ENCODE data around the gene HMBS. TPM values are rescaled to one million over a fixed set of nuclear protein-coding genes. Genes with fewer than 3 reads are reported as not detected.
"Not testable (repeated sequence)": the region's sequence is repeated elsewhere in the genome, so short reads cannot be mapped to it uniquely, and the experiment has no call there.

HMBS gene
- total RNA-seq, 2 donors from 2014 or later: 31.6 to 42.5 TPM

- no peaks in the 10 kb centered on the region for H3K9me3 Mint-ChIP-seq
- DNase-seq (no peak), ATAC-seq (replicated peaks in 1 of 2) (no peak)
- H3K4me3 Mint-ChIP-seq: peak overlapping the region; percentile 85 to 92
- H3K27me3 Mint-ChIP-seq (ENCODE audit: low read depth): no peaks in the 10 kb centered on the region
- H3K27ac Mint-ChIP-seq: no peak overlapping the region
- peaks cover 60% of the 10 kb centered on the region for H3K4me1 Mint-ChIP-seq (ENCODE audit: low read depth)
- H3K36me3 Mint-ChIP-seq (ENCODE audit: insufficient read depth in 2 of 2): peaks cover 16 to 18% of the 10 kb centered on the region in 2 donors
Observed at GRCh38 chr11:119099711-119100110, 15.0 kb downstream of the HMBS start.

- DNase-seq (no peak), ATAC-seq (replicated peaks in 1 of 2) (no peak)
- Mint-ChIP-seq H3K4me3 (peak overlapping the region; percentile 85 to 92), H3K27me3 (ENCODE audit: low read depth) (no peaks in the 10 kb centered on the region), H3K4me1 (ENCODE audit: low read depth) (peaks cover 64% of the 10 kb centered on the region), H3K27ac (peak overlapping the region; percentile 89), H3K9me3 (no peaks in the 10 kb centered on the region), H3K36me3 (ENCODE audit: insufficient read depth in 2 of 2) (peaks cover 11 to 16% of the 10 kb centered on the region in 2 donors)
Observed at GRCh38 chr11:119100246-119100970, 15.7 kb downstream of the HMBS start.

DNA sequence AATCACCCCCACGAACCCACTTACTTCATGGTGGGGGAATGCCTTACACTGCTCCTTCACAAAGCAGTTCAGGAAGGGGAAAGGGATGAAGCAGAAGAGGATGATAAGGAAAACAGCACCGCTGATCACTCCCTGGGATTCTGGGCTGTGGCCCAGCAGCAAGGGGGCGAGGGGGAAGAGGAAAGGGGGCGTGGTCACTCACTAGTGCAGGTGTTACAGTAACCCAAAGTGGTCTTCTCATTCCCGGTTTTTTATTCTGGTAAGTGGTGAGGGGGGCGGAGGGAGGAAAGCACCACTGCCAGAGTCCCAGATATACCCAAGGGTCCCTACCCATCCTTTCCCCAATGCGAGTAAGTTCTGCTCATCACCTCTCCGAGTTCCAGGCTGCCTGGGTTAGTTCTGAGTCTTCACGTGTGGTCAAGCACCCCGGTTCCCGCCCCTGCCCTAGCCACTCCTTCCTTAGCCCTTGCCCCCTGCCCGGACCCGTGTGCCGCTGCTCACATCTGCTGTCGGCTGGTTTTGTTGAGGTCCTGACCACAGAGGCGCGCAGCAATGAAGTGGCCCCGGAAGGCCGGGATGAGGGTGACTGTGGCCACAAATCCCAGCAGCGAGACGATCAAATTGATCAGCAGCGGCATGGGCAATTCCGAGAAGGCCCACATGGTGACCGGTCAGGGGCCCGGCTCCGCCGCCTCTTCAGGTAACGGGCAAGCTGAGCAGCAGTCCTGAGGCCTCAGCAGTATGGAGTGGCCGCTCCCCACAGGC is 16.5 kb downstream of the HMBS start:
- DNase-seq (peak; percentile 59 to 61), ATAC-seq (replicated peaks in 1 of 2) (peak; percentile 50 to 59)
- Mint-ChIP-seq H3K4me1 (ENCODE audit: low read depth) (peaks cover 58% of the 10 kb centered on the region), H3K9me3 (no peaks in the 10 kb centered on the region), H3K36me3 (ENCODE audit: insufficient read depth in 2 of 2) (peaks cover 11 to 16% of the 10 kb centered on the region in 2 donors), H3K4me3 (peak overlapping the region; percentile 85 to 92), H3K27me3 (ENCODE audit: low read depth) (no peaks in the 10 kb centered on the region), H3K27ac (peak overlapping the region; percentile 95)

DNA sequence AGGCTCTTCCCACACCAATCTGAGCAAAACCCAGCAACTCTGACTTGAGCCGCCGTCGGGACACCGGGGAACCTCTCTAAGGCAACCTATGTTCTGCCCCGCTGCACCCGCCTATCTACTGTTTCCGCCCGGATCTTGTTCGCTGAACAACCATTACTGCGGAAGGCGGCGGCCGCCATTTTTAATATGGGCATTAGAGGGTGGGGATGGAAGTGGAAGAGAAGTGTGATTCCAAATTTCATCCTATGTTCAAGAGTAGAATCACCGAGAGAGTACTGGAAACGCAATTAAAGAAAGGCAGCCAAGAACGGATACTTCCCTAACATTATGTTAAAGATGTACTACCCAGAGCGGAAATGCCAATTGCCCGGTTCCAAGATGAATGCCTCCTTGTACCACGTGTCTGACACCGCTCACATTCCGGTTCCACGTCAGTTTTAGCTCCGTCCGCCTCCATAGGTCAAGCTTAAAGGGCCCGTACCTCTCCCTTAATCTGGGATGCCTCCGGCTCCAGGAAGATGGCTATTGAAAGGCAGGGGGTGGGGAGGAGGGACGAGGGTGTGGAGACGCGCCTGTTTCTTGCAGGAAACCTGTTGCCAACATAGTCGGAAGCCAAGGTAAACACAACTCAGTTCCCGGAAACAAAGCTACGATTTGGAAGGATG is 17.2 kb downstream of the HMBS start, which contains the start of gene DPAGT1:
TSS of gene DPAGT1 (minus strand) at position 95 of the 665 bp plus-strand sequence. CDS start 198 bp downstream, outside the sequence.
- H3K36me3 Mint-ChIP-seq (ENCODE audit: insufficient read depth in 2 of 2): peaks cover 11% of the 10 kb centered on the region in 2 donors
- H3K9me3 Mint-ChIP-seq: no peaks in the 10 kb centered on the region
- ATAC-seq (replicated peaks in 1 of 2) (peak; percentile 85 to 88), DNase-seq (peak; percentile 87 to 90)
- H3K27me3 Mint-ChIP-seq (ENCODE audit: low read depth): no peaks in the 10 kb centered on the region
- H3K27ac Mint-ChIP-seq: peak within 1 kb of the TSS; percentile 95
- H3K4me1 Mint-ChIP-seq (ENCODE audit: low read depth): peaks cover 60% of the 10 kb centered on the region
- peak within 1 kb of the TSS; percentile 85 to 92 for H3K4me3 Mint-ChIP-seq

- not testable (repeated sequence) for H3K27me3 Mint-ChIP-seq (ENCODE audit: low read depth); H3K27ac Mint-ChIP-seq; ATAC-seq (replicated peaks in 1 of 2); DNase-seq; H3K9me3 Mint-ChIP-seq; H3K36me3 Mint-ChIP-seq (ENCODE audit: insufficient read depth in 2 of 2)
- peaks cover 62% of the 10 kb centered on the region for H3K4me1 Mint-ChIP-seq (ENCODE audit: low read depth)
- peak overlapping the region; percentile 85 to 92 for H3K4me3 Mint-ChIP-seq
Observed at GRCh38 chr11:119103161-119103664, 18.5 kb downstream of the HMBS start.

DNA sequence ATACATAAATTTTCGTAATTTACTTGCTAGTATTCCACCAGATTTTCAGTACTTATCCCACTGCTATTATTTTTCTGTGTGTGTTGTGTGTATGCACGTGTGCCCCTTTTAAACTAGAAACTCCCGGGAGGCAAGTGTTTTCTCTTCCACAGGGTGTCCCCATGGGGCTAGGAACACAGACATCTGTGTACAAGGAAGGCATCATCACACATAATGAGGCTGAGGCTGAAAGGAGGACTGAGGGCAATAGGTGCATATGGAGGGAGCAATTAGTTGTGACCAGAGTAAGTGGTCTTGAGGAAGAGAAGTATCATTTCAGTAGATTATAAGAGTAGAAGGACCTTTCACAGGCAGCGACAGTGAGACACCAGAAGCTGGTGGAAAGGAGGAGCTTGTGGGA is 19.1 kb downstream of the HMBS start:
- H3K4me1 Mint-ChIP-seq (ENCODE audit: low read depth): peaks cover 63% of the 10 kb centered on the region
- H3K27me3 Mint-ChIP-seq (ENCODE audit: low read depth): no peaks in the 10 kb centered on the region
- no peak overlapping the region for H3K27ac Mint-ChIP-seq
- ATAC-seq (replicated peaks in 1 of 2) (no peak), DNase-seq (no peak)
- H3K36me3 Mint-ChIP-seq (ENCODE audit: insufficient read depth in 2 of 2): peaks cover 6% of the 10 kb centered on the region in 2 donors
- no peaks in the 10 kb centered on the region for H3K9me3 Mint-ChIP-seq
- H3K4me3 Mint-ChIP-seq: no peak overlapping the region

DNA sequence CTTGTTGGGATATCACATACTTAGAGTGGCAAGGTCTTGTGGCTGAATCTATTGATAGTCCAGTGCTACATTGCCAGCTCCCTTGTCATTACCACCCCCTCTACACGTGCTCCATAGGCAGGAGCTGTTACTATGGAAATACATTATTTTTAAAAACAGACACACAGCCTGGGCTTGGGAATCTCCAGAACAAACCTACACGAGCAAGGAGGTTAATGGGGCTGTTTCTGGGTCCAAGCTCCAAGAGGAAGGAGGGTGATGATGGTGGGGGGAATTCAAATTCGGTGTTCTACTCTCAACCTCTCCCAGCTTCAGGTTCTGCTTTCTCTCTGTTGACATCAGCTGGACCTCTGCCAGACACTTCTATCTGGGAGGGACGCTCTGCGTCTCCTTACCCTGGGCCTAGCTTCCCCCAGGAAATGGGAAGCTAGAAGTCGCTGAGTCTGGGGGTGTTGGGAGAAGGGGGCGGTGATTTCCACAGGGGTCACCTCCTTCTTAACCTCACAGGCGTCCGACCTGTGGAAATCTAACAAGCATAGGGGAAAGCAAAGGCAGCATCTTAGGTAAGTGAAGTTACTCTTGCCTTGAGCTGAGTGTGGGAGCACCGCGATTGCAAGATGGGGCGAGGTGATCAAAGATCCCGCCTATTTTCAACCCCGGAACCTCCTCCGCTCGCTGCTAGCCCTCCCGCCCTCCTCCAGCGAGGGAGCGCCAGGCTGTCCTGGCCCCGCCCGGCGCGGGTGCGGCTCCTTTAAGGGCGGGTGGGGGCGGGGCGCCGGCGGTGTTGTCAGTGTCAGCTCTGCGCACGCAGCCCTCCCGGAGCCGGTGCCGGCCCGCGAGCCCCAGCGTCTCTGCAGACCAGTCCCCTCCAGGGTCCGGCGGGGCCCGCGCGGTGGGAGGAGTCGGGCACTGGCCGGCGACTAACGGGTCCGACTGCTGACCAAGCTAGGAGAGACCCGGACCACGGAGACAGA is 22.2 kb downstream of the HMBS start, which contains the start of gene C2CD2L:
TSS of gene C2CD2L (plus strand) at position 781 of the 974 bp plus-strand sequence. CDS start 398 bp downstream, outside the sequence.
- DNase-seq: peak; percentile 92 to 94

GRCh38 chr11:119107538-119108145 is 23.0 kb downstream of the HMBS start:
- Mint-ChIP-seq H3K4me1 (ENCODE audit: low read depth) (peaks cover 62% of the 10 kb centered on the region), H3K4me3 (peak overlapping the region; percentile 96 to 97), H3K27me3 (ENCODE audit: low read depth) (no peaks in the 10 kb centered on the region), H3K9me3 (no peaks in the 10 kb centered on the region), H3K36me3 (ENCODE audit: insufficient read depth in 2 of 2) (peaks cover 2 to 13% of the 10 kb centered on the region in 2 donors), H3K27ac (no peak overlapping the region)
- peak in 1 of 2 donors; percentile 18 for DNase-seq
- peak; percentile 21 to 22 for ATAC-seq (replicated peaks in 1 of 2)

More for the DNA sequence above, 22.2 kb downstream of the HMBS start, which contains the start of gene C2CD2L:
- peaks cover 2 to 13% of the 10 kb centered on the region in 2 donors for H3K36me3 Mint-ChIP-seq (ENCODE audit: insufficient read depth in 2 of 2)
- H3K9me3 Mint-ChIP-seq: no peaks in the 10 kb centered on the region
- peak within 1 kb of the TSS; percentile 88 for H3K27ac Mint-ChIP-seq
- H3K27me3 Mint-ChIP-seq (ENCODE audit: low read depth): no peaks in the 10 kb centered on the region
- peak; percentile 92 to 95 for ATAC-seq (replicated peaks in 1 of 2)
- H3K4me3 Mint-ChIP-seq: peak within 1 kb of the TSS; percentile 96 to 97
- peaks cover 60% of the 10 kb centered on the region for H3K4me1 Mint-ChIP-seq (ENCODE audit: low read depth)

GRCh38 chr11:119108146-119108856 is 23.6 kb downstream of the HMBS start:
- Mint-ChIP-seq H3K27me3 (ENCODE audit: low read depth) (no peaks in the 10 kb centered on the region), H3K4me3 (peak overlapping the region; percentile 95 to 97), H3K4me1 (ENCODE audit: low read depth) (peaks cover 57% of the 10 kb centered on the region), H3K9me3 (no peaks in the 10 kb centered on the region), H3K36me3 (ENCODE audit: insufficient read depth in 2 of 2) (peaks cover 2 to 18% of the 10 kb centered on the region in 2 donors), H3K27ac (peak overlapping the region; percentile 73)
- ATAC-seq (replicated peaks in 1 of 2) (peak in 1 of 2 donors; percentile 20), DNase-seq (peak in 1 of 2 donors; percentile 44)

- ATAC-seq (replicated peaks in 1 of 2) (no peak), DNase-seq (no peak)
- Mint-ChIP-seq H3K4me1 (ENCODE audit: low read depth) (peaks cover 52% of the 10 kb centered on the region), H3K36me3 (ENCODE audit: insufficient read depth in 2 of 2) (peaks cover 2 to 19% of the 10 kb centered on the region in 2 donors), H3K27ac (peak overlapping the region; percentile 73), H3K27me3 (ENCODE audit: low read depth) (no peaks in the 10 kb centered on the region), H3K4me3 (peak overlapping the region; percentile 95 to 97), H3K9me3 (no peaks in the 10 kb centered on the region)
Observed at GRCh38 chr11:119108857-119109221, 24.2 kb downstream of the HMBS start.

- no peak for DNase-seq
Observed at GRCh38 chr11:119109843-119110242, 25.2 kb downstream of the HMBS start.

More at GRCh38 chr11:119109843-119110242, 25.2 kb downstream of the HMBS start:
- H3K27me3 Mint-ChIP-seq (ENCODE audit: low read depth): no peaks in the 10 kb centered on the region
- H3K4me1 Mint-ChIP-seq (ENCODE audit: low read depth): peaks cover 50% of the 10 kb centered on the region
- no peaks in the 10 kb centered on the region for H3K9me3 Mint-ChIP-seq
- H3K27ac Mint-ChIP-seq: no peak overlapping the region
- H3K36me3 Mint-ChIP-seq (ENCODE audit: insufficient read depth in 2 of 2): peaks cover 2 to 19% of the 10 kb centered on the region in 2 donors
- H3K4me3 Mint-ChIP-seq: peak overlapping the region in 1 of 2 donors; percentile 95
- ATAC-seq (replicated peaks in 1 of 2): no peak

Measured in activated T-cell treated with anti-CD3 and anti-CD28 coated beads, Interleukin-2, amount 50 U/mL, for 72 hours (primary cell).